Thyroid gland (tissue), 4 donors: Measurements from ENCODE around the gene KRIT1.

Experiments
- CTCF ChIP-seq, 6 experiments: fragments of 200-600 bp in 3 of 6; fragments of 450-650 bp in 3 of 6; sonication (generic) in 3 of 6; IDR thresholded peaks; one replicate each; pipeline ENCODE4 v1.5.1; 2016 to 2019; ENCODE audit warnings: antibody characterized with exemption in 6 of 6, mild to moderate bottlenecking in 2 of 6, inconsistent platforms in 1 of 6, moderate library complexity in 1 of 6
- POLR2A ChIP-seq, 2 donors: fragments of 450-650 bp; IDR thresholded peaks; one replicate each; pipeline ENCODE4 v1.6.1; 2017; ENCODE audit warnings: antibody characterized with exemption in 2 of 2, mild to moderate bottlenecking in 2 of 2, moderate library complexity in 1 of 2

DNA sequence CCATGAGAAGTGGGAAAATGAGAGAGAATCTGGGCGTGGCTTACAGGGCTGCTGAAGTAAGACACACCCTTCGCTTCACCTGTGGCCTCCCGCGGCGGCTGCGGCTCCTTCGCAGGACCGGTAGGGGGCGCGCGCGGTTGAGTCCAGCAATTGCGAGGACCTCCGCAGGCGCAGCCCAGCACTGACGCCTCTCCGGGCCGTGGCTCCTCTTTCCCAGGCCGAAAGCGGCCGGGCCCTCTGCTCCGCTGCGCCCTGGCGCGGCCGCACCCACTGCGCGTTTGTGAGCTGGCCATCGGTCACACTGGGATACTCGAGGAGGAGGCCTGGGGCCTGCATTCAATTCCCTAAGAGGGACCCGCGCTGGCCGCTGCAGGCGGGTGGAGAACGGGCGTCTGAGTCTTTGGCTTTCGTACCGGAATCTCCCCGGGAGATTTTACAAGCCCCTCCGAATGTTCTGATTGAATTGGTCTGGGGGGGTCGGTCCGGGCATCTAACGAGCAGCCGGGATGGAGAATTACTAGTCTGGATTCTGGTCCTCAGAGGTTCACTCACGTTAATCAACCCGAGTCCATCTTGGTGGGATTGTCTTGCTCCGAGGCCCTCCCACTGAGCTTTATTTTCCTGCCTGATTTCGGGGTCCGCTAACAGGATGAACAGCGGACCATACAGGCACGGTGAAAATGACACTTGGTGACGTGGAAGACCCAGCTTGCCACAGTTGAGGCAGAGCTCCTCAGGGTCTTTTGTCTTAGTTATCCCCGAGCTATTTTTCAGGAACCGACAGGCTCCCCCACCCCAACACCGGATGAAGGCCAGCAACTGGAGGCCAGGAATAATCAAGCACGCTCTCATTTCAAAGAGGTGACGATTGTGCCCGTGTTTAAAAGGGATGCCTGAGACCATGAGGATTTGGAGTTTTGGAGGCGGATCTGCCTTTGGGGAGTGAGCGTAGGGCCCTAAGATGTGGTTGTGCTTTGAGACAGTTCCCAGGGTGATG, 66.5 kb downstream of the KRIT1 start, which contains the start of gene LRRD1:
- peak in 1 of 2 donors; percentile 66 for TF ChIP-seq POLR2A (IDR thresholded peaks at IDR 0.05)
- TF ChIP-seq CTCF (IDR thresholded peaks at IDR 0.05): peak; percentile 87 to 100 (median 97)
